ENCODE measurements around the gene NCOR1. TPM values are rescaled to one million over a fixed set of nuclear protein-coding genes. Genes with fewer than 3 reads are reported as not detected.

NCOR1 gene
- total and polyA plus RNA-seq, 10 of the 15 experiments (the other 5 are each of a cell fraction or from before 2014, with no cell fraction given) = 34.5 to 135 (median 82.9) TPM

DNA sequence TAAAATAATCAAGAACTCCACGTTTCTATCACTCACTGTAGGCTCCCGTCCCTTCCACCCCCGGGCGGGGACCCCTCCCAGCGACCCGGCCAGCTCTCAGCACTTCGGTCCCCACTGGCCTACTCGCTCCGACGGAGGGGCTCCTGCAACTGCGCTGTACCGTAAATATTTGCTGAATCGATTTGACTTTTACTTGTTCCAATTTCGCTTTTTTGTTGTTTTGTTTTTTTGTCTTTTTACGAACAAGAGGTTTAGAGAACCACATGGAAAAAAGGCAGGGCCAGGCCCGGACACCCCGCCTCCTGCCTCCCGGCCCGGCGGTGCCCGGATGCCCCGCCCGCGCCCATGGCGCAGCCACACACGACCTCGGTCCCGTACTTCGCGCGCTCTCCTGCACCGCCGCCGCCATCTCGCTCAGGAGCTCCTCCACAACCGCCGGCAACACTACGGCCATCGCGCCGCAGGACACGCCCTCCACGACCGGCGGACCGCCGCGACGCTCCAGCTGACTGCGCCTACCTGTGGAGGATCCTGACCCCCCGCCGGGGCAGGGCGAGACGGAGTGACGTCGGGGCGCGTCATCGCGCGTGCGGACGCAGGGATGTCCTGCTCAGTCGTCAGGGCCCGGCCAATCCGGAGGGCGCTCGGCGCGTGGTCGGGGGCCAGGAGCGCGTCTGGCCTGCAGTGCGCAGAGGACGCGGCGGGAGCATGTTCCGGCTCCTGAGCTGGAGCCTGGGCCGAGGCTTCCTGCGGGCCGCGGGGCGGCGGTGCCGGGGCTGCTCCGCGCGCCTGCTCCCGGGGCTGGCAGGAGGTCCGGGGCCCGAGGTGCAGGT, 216.0 kb downstream of the NCOR1 start, which contains the start of the genes TTC19 and ZSWIM7 (continued):
- TF ChIP-seq, protein P1, sequence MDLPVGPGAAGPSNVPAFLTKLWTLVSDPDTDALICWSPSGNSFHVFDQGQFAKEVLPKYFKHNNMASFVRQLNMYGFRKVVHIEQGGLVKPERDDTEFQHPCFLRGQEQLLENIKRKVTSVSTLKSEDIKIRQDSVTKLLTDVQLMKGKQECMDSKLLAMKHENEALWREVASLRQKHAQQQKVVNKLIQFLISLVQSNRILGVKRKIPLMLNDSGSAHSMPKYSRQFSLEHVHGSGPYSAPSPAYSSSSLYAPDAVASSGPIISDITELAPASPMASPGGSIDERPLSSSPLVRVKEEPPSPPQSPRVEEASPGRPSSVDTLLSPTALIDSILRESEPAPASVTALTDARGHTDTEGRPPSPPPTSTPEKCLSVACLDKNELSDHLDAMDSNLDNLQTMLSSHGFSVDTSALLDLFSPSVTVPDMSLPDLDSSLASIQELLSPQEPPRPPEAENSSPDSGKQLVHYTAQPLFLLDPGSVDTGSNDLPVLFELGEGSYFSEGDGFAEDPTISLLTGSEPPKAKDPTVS (IDR thresholded peaks at IDR 0.05; ENCODE audit: low read depth, low read length) = 0 out of 2 replicates have a peak, but pooled peaks have one; percentile 13
- TF ChIP-seq, protein P2, sequence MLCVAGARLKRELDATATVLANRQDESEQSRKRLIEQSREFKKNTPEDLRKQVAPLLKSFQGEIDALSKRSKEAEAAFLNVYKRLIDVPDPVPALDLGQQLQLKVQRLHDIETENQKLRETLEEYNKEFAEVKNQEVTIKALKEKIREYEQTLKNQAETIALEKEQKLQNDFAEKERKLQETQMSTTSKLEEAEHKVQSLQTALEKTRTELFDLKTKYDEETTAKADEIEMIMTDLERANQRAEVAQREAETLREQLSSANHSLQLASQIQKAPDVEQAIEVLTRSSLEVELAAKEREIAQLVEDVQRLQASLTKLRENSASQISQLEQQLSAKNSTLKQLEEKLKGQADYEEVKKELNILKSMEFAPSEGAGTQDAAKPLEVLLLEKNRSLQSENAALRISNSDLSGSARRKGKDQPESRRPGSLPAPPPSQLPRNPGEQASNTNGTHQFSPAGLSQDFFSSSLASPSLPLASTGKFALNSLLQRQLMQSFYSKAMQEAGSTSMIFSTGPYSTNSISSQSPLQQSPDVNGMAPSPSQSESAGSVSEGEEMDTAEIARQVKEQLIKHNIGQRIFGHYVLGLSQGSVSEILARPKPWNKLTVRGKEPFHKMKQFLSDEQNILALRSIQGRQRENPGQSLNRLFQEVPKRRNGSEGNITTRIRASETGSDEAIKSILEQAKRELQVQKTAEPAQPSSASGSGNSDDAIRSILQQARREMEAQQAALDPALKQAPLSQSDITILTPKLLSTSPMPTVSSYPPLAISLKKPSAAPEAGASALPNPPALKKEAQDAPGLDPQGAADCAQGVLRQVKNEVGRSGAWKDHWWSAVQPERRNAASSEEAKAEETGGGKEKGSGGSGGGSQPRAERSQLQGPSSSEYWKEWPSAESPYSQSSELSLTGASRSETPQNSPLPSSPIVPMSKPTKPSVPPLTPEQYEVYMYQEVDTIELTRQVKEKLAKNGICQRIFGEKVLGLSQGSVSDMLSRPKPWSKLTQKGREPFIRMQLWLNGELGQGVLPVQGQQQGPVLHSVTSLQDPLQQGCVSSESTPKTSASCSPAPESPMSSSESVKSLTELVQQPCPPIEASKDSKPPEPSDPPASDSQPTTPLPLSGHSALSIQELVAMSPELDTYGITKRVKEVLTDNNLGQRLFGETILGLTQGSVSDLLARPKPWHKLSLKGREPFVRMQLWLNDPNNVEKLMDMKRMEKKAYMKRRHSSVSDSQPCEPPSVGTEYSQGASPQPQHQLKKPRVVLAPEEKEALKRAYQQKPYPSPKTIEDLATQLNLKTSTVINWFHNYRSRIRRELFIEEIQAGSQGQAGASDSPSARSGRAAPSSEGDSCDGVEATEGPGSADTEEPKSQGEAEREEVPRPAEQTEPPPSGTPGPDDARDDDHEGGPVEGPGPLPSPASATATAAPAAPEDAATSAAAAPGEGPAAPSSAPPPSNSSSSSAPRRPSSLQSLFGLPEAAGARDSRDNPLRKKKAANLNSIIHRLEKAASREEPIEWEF (IDR thresholded peaks at IDR 0.05; ENCODE audit: insufficient replicate concordance, low read depth, low read length) = no peak
- TF ChIP-seq ASH2L (IDR thresholded peaks at IDR 0.05; ENCODE audit: borderline replicate concordance, low read depth) = 0 out of 2 replicates have a peak, but pooled peaks have one; percentile 47
- peak; percentile 74 to 91; a peak in 3 of 4 replicates for TF ChIP-seq BHLHE40 (IDR thresholded peaks at IDR 0.05; ENCODE audit: borderline replicate concordance in 1 of 2, low read depth in 2 of 2, low read length in 1 of 2)
- no peak for TF ChIP-seq CBX3 (IDR thresholded peaks at IDR 0.05; ENCODE audit: borderline replicate concordance, low read depth)
- TF ChIP-seq, protein P3, sequence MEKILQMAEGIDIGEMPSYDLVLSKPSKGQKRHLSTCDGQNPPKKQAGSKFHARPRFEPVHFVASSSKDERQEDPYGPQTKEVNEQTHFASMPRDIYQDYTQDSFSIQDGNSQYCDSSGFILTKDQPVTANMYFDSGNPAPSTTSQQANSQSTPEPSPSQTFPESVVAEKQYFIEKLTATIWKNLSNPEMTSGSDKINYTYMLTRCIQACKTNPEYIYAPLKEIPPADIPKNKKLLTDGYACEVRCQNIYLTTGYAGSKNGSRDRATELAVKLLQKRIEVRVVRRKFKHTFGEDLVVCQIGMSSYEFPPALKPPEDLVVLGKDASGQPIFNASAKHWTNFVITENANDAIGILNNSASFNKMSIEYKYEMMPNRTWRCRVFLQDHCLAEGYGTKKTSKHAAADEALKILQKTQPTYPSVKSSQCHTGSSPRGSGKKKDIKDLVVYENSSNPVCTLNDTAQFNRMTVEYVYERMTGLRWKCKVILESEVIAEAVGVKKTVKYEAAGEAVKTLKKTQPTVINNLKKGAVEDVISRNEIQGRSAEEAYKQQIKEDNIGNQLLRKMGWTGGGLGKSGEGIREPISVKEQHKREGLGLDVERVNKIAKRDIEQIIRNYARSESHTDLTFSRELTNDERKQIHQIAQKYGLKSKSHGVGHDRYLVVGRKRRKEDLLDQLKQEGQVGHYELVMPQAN (conservative IDR thresholded peaks at IDR 0.05) = peak; percentile 79; the same call in 1 of the 2 replicates
- peak; percentile 94 for TF ChIP-seq POLR2AphosphoS5 (IDR thresholded peaks at IDR 0.05; ENCODE audit: low read length)
- TF ChIP-seq POU2F2 (IDR thresholded peaks at IDR 0.05; ENCODE audit: borderline replicate concordance, low read depth, low read length) = peak; percentile 62; the same call in 1 of the 3 replicates
- TF ChIP-seq RFX5 (IDR thresholded peaks at IDR 0.05; ENCODE audit: low read depth, low read length) = peak; percentile 71; the same call in 1 of the 2 replicates
- TF ChIP-seq, protein P4, sequence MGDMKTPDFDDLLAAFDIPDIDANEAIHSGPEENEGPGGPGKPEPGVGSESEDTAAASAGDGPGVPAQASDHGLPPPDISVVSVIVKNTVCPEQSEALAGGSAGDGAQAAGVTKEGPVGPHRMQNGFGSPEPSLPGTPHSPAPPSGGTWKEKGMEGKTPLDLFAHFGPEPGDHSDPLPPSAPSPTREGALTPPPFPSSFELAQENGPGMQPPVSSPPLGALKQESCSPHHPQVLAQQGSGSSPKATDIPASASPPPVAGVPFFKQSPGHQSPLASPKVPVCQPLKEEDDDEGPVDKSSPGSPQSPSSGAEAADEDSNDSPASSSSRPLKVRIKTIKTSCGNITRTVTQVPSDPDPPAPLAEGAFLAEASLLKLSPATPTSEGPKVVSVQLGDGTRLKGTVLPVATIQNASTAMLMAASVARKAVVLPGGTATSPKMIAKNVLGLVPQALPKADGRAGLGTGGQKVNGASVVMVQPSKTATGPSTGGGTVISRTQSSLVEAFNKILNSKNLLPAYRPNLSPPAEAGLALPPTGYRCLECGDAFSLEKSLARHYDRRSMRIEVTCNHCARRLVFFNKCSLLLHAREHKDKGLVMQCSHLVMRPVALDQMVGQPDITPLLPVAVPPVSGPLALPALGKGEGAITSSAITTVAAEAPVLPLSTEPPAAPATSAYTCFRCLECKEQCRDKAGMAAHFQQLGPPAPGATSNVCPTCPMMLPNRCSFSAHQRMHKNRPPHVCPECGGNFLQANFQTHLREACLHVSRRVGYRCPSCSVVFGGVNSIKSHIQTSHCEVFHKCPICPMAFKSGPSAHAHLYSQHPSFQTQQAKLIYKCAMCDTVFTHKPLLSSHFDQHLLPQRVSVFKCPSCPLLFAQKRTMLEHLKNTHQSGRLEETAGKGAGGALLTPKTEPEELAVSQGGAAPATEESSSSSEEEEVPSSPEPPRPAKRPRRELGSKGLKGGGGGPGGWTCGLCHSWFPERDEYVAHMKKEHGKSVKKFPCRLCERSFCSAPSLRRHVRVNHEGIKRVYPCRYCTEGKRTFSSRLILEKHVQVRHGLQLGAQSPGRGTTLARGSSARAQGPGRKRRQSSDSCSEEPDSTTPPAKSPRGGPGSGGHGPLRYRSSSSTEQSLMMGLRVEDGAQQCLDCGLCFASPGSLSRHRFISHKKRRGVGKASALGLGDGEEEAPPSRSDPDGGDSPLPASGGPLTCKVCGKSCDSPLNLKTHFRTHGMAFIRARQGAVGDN (IDR thresholded peaks at IDR 0.05) = peak; percentile 97
- TF ChIP-seq, protein P5, sequence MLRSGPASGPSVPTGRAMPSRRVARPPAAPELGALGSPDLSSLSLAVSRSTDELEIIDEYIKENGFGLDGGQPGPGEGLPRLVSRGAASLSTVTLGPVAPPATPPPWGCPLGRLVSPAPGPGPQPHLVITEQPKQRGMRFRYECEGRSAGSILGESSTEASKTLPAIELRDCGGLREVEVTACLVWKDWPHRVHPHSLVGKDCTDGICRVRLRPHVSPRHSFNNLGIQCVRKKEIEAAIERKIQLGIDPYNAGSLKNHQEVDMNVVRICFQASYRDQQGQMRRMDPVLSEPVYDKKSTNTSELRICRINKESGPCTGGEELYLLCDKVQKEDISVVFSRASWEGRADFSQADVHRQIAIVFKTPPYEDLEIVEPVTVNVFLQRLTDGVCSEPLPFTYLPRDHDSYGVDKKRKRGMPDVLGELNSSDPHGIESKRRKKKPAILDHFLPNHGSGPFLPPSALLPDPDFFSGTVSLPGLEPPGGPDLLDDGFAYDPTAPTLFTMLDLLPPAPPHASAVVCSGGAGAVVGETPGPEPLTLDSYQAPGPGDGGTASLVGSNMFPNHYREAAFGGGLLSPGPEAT (IDR thresholded peaks at IDR 0.05; ENCODE audit: low read depth) = no peak
- no peak for TF ChIP-seq MTA3 (IDR thresholded peaks at IDR 0.05; ENCODE audit: borderline replicate concordance, low read length)

Data from GM12878 (cell line).